ENCODE measurements around the gene C19orf73. TPM values are rescaled to one million over a fixed set of nuclear protein-coding genes. Genes with fewer than 3 reads are reported as not detected.
A peak's percentile ranks its signal among the peaks of the same experiment; 100 is the strongest.

C19orf73 gene
- total and polyA plus RNA-seq, 8 donors: 0.23 to 2.1 (median 0.39) TPM; not detected in 2

DNA sequence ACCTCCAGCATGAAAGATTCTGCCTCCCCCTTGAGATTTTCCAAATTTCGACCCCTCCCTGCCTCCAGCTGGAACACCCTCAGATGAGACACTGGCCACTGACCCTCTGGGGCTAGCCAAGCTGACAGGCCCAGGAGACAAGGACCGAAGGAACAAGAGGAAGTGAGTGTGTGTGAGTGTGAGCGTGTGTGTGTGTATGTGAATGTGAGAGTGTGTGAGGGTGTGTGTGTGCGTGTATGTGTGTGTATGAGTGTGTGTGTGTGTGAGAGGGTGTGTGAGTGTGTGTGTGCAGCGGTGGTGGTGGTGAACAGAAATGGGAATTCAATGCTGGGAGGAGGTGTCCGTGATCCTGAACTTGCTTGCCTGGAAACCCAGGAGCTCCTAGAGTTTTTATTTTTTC lies 22.4 kb upstream of the C19orf73 start:
- Histone ChIP-seq H3K27ac (no peak overlapping the region), H3K27me3 (peaks cover 0 to 10% of the 10 kb centered on the region in 2 donors), H3K4me3 (no peak overlapping the region), H3K9me3 (no peaks in the 10 kb centered on the region), H3K36me3 (no peaks in the 10 kb centered on the region), H3K4me1 (peaks cover 4 to 21% of the 10 kb centered on the region in 2 donors)
- TF ChIP-seq, protein P1, sequence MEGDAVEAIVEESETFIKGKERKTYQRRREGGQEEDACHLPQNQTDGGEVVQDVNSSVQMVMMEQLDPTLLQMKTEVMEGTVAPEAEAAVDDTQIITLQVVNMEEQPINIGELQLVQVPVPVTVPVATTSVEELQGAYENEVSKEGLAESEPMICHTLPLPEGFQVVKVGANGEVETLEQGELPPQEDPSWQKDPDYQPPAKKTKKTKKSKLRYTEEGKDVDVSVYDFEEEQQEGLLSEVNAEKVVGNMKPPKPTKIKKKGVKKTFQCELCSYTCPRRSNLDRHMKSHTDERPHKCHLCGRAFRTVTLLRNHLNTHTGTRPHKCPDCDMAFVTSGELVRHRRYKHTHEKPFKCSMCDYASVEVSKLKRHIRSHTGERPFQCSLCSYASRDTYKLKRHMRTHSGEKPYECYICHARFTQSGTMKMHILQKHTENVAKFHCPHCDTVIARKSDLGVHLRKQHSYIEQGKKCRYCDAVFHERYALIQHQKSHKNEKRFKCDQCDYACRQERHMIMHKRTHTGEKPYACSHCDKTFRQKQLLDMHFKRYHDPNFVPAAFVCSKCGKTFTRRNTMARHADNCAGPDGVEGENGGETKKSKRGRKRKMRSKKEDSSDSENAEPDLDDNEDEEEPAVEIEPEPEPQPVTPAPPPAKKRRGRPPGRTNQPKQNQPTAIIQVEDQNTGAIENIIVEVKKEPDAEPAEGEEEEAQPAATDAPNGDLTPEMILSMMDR (IDR thresholded peaks at IDR 0.05): no peak
- intact Hi-C loops (cut with DNase I): no loop called here
- ATAC-seq (no peak), DNase-seq (no peak)

DNA sequence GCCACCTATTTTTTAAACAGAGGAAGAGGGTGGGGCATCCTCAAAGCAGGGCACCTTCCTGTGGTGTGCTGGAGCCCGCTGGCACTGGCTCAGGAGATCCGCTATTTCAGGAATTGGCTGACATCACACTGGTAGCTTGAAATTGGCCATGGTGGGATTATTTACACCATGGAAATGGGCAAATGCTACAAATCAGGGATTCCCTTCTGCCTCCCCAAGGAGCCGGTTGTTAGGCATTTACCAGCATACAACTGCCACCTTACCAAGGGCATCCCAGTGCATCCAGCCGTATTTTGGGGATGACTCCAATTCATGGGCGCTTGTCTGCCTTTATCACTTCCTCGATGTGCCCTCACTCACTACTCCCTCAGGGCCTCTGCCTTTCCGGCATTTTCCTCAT lies 22.0 kb upstream of the C19orf73 start:
- Histone ChIP-seq H3K4me1 (peaks cover under 1 to 20% of the 10 kb centered on the region in 2 donors), H3K27ac (no peak overlapping the region), H3K4me3 (no peak overlapping the region), H3K9me3 (no peaks in the 10 kb centered on the region), H3K36me3 (no peaks in the 10 kb centered on the region), H3K27me3 (peaks cover 0 to 6% of the 10 kb centered on the region in 2 donors)
- no peak for DNase-seq
- no peak for ATAC-seq
- intact Hi-C loops (cut with DNase I): no loop called here
- TF ChIP-seq, protein P1 (IDR thresholded peaks at IDR 0.05): no peak

DNA sequence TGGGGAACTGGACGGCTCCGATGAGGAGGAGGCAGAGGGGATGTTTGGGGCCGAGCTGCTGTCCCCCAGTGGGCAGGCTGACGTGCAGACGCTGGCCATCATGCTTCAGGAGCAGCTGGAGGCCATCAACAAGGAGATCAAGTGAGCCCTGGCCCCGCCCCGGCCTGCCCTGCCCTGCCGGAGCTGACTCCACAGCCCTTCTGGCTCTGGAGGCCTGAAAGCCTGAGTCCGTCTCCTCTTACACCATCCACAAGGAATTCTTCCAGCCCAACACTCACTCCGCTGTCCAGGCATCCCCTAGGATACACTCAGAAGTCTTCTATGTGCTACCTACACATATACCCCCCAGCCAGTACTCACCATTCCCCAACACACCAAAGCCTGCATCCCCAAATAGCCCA lies 17.8 kb upstream of the C19orf73 start:
- H3K27me3 ChIP-seq: peaks cover 0 to 25% of the 10 kb centered on the region in 2 donors
- no peak for DNase-seq
- no peaks in the 10 kb centered on the region for H3K9me3 ChIP-seq
- TF ChIP-seq, protein P1 (IDR thresholded peaks at IDR 0.05): no peak
- H3K27ac ChIP-seq: peak overlapping the region in 1 of 2 donors; percentile 26
- intact Hi-C loops (cut with DNase I): no loop called here
- no peak overlapping the region for H3K4me3 ChIP-seq
- H3K36me3 ChIP-seq: no peaks in the 10 kb centered on the region
- peaks cover 0 to 19% of the 10 kb centered on the region in 2 donors for H3K4me1 ChIP-seq
- ATAC-seq: peak; percentile 10

DNA sequence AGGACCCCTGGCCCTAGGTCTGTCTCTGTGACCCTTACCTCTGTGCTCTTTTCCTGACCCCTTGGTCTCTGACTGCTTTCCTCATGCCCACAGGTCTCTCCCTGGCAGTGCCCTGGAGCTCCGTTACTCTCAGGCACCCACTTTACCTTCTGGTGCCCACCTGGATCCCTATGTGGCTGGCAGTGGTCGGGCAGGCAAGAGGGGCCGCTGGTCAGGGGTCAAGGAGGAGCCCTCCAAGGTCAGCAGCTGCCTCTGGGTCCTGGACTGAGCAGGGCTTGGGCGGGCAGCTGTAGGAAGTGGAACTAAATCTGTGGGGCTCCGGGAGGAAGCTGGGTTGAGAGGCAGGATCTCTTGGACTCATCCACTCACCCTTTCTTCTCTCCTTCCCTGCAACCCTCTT lies 16.7 kb upstream of the C19orf73 start:
- intact Hi-C loops (cut with DNase I): no loop called here
- H3K27ac ChIP-seq: no peak overlapping the region
- H3K36me3 ChIP-seq: no peaks in the 10 kb centered on the region
- H3K4me3 ChIP-seq: no peak overlapping the region
- no peaks in the 10 kb centered on the region for H3K9me3 ChIP-seq
- DNase-seq (no peak), ATAC-seq (no peak)
- peaks cover 0 to 25% of the 10 kb centered on the region in 2 donors for H3K27me3 ChIP-seq
- peaks cover 0 to 19% of the 10 kb centered on the region in 2 donors for H3K4me1 ChIP-seq
- TF ChIP-seq, protein P1 (IDR thresholded peaks at IDR 0.05): no peak

DNA sequence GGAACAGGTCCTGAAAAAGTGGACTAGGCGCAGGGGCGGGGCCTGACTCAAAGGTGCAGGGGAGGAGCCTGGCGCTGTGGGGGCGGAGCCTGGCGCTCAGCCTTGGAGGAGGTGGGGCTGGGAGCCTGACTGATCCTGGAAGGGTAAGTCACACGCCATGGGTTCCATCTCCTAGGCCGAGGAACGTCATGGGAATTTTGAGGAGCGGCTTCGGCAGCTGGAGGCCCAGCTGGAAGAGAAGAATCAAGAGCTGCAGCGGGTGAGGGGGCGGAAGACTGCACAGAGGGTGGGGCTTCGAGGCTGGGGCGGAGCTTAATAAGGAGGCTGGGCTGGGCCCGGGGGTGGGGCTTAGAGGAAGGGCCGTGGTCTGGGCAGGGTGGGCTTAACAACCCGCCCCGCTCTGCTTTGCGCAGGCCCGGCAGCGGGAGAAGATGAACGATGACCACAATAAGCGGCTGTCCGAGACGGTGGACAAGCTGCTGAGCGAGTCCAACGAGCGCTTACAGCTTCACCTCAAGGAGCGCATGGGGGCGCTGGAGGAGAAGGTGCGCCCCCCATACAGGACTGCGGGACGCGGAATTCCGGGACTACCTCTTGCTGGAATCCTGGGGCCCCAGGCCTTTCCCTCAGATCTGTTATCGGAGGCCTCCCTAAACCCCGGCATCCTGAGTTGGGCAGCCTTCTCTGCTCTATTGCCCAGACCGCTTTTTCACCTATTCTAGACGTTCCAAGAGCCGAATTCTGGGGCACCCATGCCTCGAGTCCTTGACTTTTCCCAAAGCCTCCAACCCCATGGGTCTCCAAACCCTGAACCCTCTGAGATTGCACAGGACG lies 14.9 kb upstream of the C19orf73 start:
- peaks cover 0 to 21% of the 10 kb centered on the region in 2 donors for H3K4me1 ChIP-seq
- no peaks in the 10 kb centered on the region for H3K36me3 ChIP-seq
- H3K9me3 ChIP-seq: no peaks in the 10 kb centered on the region
- intact Hi-C loops (cut with DNase I): no loop called here
- TF ChIP-seq, protein P1 (IDR thresholded peaks at IDR 0.05): no peak
- no peak overlapping the region for H3K27ac ChIP-seq
- peaks cover 0 to 25% of the 10 kb centered on the region in 2 donors for H3K27me3 ChIP-seq
- peak overlapping the region; percentile 19 to 33 for H3K4me3 ChIP-seq
- DNase-seq: peak in 3 of 4 donors; percentile 82 to 90 (median 83)
- peak; percentile 92 for ATAC-seq

Measured in left lung (tissue), 10 donors.